ENCODE measurements around the gene CCDC71L.

Gene CCDC71L

GRCh38 chr7:106659166-106659962 lies 1.6 kb downstream of the CCDC71L start:
- DNase-seq = no peak

GRCh38 chr7:106658316-106659165 lies 2.4 kb downstream of the CCDC71L start:
- DNase-seq = no peak

GRCh38 chr7:106657085-106657991 lies 3.6 kb downstream of the CCDC71L start:
- DNase-seq = no peak

- no peak for DNase-seq
Observed at GRCh38 chr7:106655703-106656498, 5.1 kb downstream of the CCDC71L start.

- no peak for DNase-seq
Observed at GRCh38 chr7:106653488-106653887, 7.5 kb downstream of the CCDC71L start.

DNA sequence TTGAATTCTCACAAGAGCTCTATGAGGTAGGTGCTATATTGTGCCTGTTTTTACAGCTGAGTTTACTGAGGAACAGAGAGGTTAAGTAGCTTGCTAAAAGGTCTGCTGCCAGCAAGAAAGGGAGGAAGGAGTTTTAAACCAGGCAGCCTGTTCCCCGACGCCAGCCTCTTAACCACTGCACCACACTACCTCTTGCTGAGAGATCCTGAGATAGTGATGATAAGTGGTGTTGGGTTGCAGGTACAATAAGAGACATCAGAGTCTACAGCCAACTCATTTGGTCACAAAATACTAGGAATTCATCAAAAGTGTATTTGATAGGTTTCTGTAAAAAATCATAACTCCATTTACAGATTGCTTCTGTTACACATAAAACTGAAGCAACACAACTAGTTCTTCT lies 8.0 kb downstream of the CCDC71L start:
- no peak for DNase-seq

GRCh38 chr7:106652092-106652491 lies 8.9 kb downstream of the CCDC71L start:
- DNase-seq = no peak

DNA sequence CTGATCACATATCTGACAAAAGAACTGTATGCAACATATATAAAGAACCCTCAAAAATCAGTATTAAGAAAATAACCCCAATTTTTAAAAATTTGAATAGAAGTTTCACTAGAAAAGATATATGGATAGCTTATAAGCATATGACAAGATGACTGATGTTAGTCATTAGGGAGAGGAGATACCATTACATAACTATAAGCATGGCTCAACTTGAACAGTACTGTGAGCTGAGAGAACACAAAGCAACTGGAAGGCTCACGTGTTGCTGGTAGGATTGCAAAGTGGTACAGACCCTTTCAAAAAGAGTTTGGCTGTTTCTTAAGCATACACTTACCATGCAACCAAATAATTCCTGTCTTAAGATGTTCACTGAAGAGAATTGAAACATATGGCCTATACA lies 14.7 kb downstream of the CCDC71L start:
- DNase-seq = no peak

DNA sequence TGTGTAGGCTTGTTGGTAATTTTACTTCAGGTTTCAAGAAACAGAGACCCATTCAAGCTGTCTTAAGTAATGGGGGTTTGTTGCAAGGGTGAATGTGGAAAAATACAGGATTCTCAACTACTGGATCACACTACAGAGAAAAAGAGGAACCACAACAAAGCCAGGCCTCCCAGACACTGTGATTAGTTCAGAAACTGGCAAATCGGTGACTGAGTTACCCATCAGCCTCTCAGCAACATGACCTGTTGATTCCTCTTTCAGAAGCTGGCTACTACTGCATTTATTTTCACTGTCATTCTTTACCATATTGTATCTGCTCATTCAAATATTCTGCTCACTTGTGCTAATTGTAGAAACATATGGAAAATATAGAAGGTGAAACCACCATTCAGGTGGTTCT lies 16.0 kb downstream of the CCDC71L start:
- DNase-seq = peak in 1 of 56 donors; percentile 7

DNA sequence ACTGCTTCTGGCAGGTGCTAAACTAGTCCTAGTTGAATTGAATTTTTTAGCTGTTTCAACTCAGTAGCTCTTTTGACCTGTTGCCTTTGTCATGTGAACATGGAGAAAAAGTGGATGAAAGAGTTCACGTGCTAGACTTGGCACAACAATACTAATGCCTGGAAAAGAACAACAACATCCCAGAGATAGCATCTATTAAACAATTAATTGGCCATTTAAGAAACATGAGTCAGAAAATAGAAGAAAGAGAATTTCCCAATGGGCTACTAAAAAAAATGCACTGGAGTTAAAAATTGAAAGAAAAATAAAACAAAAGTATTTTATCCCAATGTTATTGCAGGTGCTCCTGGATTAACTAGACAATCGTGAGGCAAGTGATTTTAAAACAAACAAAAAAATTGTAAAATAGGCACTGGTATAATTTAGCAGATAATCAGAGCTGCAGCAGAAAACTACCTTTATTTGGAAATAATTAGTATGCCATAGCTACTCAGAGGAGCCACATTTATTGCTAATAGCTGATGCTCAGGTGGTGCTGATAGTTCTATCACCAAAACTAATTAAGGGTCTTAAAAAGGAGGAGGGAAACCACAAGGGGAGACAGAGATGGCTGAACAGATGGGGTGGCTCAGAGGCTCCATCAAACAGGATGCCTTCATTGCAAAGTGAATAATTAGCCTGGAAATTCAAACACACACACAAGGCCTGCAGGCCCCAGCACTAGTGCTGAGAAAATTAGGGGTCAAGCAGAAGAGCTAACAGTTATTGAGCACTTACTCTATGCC lies 17.6 kb downstream of the CCDC71L start:
- DNase-seq = no peak

- no peak for DNase-seq
Observed at GRCh38 chr7:106641416-106641815, 19.5 kb downstream of the CCDC71L start.

- no peak for DNase-seq
Observed at GRCh38 chr7:106640368-106641141, 20.4 kb downstream of the CCDC71L start.

DNA sequence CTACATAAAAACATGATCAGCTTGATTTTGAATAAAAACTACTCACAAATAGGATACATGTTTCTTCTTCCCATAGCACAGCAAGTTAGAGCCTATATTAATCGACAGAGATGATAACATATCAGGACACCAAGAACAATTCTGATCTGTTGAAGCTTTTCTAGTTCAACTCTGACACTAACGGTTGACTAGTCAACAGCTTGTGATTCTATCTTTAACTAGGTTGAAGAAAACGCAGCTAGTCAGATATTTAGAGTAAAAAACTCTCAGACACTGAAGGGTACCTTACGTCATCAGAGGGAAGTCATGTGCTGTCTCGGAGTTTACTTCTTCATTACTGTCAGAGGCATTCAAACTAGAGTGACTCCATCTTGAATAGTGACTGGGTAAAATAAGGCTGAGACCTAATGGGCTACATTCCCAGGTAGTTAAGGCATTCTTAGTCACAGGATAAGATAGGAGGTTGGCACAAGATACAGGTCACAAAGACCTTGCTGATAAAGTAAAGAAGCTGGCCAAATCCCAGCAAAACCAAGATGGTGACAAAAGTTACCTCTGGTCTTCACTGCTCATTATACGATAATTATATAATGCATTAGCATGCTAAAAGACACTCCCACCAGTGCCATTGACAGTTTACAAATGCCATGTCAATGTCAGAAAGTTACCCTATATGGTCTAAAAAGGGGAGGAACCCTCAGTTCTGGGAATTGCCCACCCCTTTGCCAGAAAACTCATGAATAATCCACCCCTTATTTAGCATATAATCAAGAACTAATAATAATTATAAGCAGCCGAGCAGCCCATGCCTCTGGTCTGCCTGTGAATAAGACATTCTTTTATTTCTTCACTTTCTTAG lies 21.3 kb downstream of the CCDC71L start:
- DNase-seq = no peak

GRCh38 chr7:106635411-106635810 lies 25.5 kb downstream of the CCDC71L start:
- no peak for DNase-seq

DNA sequence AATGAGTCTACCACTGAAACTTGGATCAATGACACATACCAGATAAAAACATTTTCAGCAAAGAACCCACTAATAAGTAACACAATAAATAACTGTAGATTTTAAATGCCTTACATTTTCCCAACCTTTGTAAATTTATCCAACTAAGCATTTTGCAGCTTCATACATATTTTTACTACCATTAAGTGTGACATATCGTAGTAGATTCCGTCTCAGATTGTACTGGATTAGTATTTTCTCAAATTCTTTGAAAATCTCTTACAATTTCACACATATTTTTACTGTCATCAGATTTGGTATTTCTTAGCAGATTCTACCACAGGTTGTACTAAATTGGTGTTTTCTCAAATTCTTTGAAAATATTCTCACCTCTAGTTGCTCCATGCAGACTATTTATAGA lies 26.0 kb downstream of the CCDC71L start:
- DNase-seq = no peak

GRCh38 chr7:106630648-106631047 lies 30.3 kb downstream of the CCDC71L start:
- no peak for DNase-seq

DNA sequence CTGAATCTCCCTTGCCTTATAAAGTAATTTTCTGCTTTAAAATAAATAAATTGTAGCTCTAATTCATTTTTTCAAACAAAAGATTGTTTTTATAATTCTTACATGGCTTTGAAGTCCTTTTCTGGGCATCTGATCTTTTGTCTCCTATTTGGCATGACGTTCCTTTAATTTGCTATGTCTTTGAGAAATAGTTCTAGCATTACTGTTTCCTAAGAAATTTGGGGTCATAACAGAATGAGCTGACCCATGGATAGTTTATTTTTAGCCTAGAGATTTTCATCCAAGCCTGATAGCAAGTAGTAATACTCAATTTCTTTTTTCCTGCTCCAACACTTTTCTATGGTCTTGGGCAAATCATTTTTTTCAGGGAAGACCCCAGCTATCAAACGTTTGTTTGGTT lies 31.4 kb downstream of the CCDC71L start:
- DNase-seq = no peak

Data from nucleus accumbens (tissue), 56 donors.